Keratinocyte (primary cell): ENCODE results near the gene CLNK. TPM values are rescaled to one million over a fixed set of nuclear protein-coding genes. Genes with fewer than 3 reads are reported as not detected.

ENCODE experiments used
- DNase-seq: peaks from one replicate; pipeline ENCODE4 v3.0.0-alpha.2; 2011; ENCODE audit warnings: low read depth, missing footprints, low spot score
- FAIRE-seq: peaks from 2 replicates; lab custom pipeline; 2011; peaks lifted over from hg19 to GRCh38; lab: Jason Lieb, UNC
- H2AFZ ChIP-seq: 2 replicates; pipeline ENCODE4 v1.6.0; 2012; ENCODE audit warnings: low read length, control low read depth, inconsistent platforms; ENCODE audit not compliant: control insufficient read depth
- H3K27ac ChIP-seq: 2 replicates; pipeline ENCODE4 v1.5.1; 2011; ENCODE audit warnings: low read length; ENCODE audit not compliant: control insufficient read depth, insufficient read depth
- H3K27me3 ChIP-seq: 3 replicates; pipeline ENCODE4 v1.6.0; 2011; ENCODE audit warnings: low read length; ENCODE audit not compliant: control insufficient read depth, insufficient read depth; ENCODE audit errors: extremely low read depth
- H3K36me3 ChIP-seq, 2 experiments: 2 replicates in 1 of 2; 3 replicates in 1 of 2; pipeline ENCODE4 v1.5.1; 2011; ENCODE audit warnings: low read length in 2 of 2, mild to moderate bottlenecking in 1 of 2; ENCODE audit not compliant: control insufficient read depth in 2 of 2, insufficient read depth in 2 of 2; ENCODE audit errors: extremely low read depth in 1 of 2
- H3K4me1 ChIP-seq: 3 replicates; pipeline ENCODE4 v1.5.1; 2011; ENCODE audit warnings: low read length; ENCODE audit not compliant: control insufficient read depth, insufficient read depth; ENCODE audit errors: extremely low read depth
- H3K4me2 ChIP-seq: 3 replicates; pipeline ENCODE4 v1.6.0; 2011; ENCODE audit warnings: low read depth, low read length; ENCODE audit not compliant: control insufficient read depth, insufficient read depth; ENCODE audit errors: extremely low read depth
- H3K4me3 ChIP-seq, 3 experiments: fragments of 200-600 bp in 1 of 3; sonication (generic) in 1 of 3; 2 replicates in 2 of 3; 3 replicates in 1 of 3; pipeline ENCODE4 v1.5.1; 2011 to 2016; ENCODE audit warnings: low read length in 3 of 3, mild to moderate bottlenecking in 3 of 3, control low read depth in 2 of 3, inconsistent platforms in 1 of 3, low read depth in 1 of 3, mixed read lengths in 1 of 3, mixed run types in 1 of 3, moderate library complexity in 1 of 3; ENCODE audit not compliant: control insufficient read depth in 2 of 3, insufficient read depth in 2 of 3; ENCODE audit errors: extremely low read depth in 1 of 3
- H3K79me2 ChIP-seq: 2 replicates; pipeline ENCODE4 v1.6.0; 2012; ENCODE audit warnings: low read length; ENCODE audit not compliant: control insufficient read depth, insufficient read depth
- H3K9ac ChIP-seq: 3 replicates; pipeline ENCODE4 v1.6.0; 2011; ENCODE audit warnings: low read length; ENCODE audit not compliant: control insufficient read depth, insufficient read depth; ENCODE audit errors: extremely low read depth
- H3K9me1 ChIP-seq: 3 replicates; pipeline ENCODE4 v1.6.0; 2011; ENCODE audit warnings: low read length; ENCODE audit not compliant: control insufficient read depth, insufficient read depth; ENCODE audit errors: extremely low read depth
- H3K9me3 ChIP-seq: 2 replicates; pipeline ENCODE4 v1.5.1; 2012; ENCODE audit warnings: low read depth, low read length; ENCODE audit not compliant: control insufficient read depth
- H4K20me1 ChIP-seq: 3 replicates; pipeline ENCODE4 v1.6.0; 2011; ENCODE audit warnings: low read length; ENCODE audit not compliant: control insufficient read depth, insufficient read depth; ENCODE audit errors: extremely low read depth
- EZH2 ChIP-seq: IDR thresholded peaks from one replicate; pipeline ENCODE4 v1.6.1; 2012; ENCODE audit warnings: inconsistent platforms, mild to moderate bottlenecking, low read length, moderate library complexity
- dilution Hi-C: fragments of 300-500 bp; cut with MboI; formaldehyde crosslinking; loops from one replicate; pipeline ENCODE4 v1.7.0; 2020; ENCODE audit warnings: low sequenced_read_pairs; ENCODE audit not compliant: extremely low pct_ligation_motif_present
- polyA plus RNA-seq, 5 experiments: library from polyadenylated mRNA; depleted of rRNA in 3 of 5; stranded (reverse) in 3 of 5; stranded (forward) in 1 of 5; unstranded in 1 of 5; fragments of >200 nt; gene quantifications; 1 replicate in 1 of 5; 2 replicates in 3 of 5; 3 replicates in 1 of 5; pipeline versions ENCODE4 v1.2.1 to v1.2.3, GENCODE V29; 2011 to 2012; ENCODE audit warnings: missing spikeins in 2 of 5, low read depth in 1 of 5, low replicate concordance in 1 of 5
- TF ChIP-seq, protein P1 (sequence below), 3 experiments: IDR thresholded peaks in 1 of 3; conservative IDR thresholded peaks in 1 of 3; optimal IDR thresholded peaks in 1 of 3; 2 replicates in 2 of 3; 3 replicates in 1 of 3; pipeline versions ENCODE3 to v1.5.1; 2011; ENCODE audit warnings: low read length in 3 of 3, mild to moderate bottlenecking in 3 of 3, moderate library complexity in 2 of 3, control low read depth in 1 of 3, inconsistent platforms in 1 of 3; ENCODE audit not compliant: insufficient read depth in 2 of 3; ENCODE audit errors: extremely low read depth in 1 of 3

The CLNK gene
- polyA plus RNA-seq, 1 donor (not counting 4 experiments of a cell fraction or from before 2014, with no cell fraction given): not detected

DNA sequence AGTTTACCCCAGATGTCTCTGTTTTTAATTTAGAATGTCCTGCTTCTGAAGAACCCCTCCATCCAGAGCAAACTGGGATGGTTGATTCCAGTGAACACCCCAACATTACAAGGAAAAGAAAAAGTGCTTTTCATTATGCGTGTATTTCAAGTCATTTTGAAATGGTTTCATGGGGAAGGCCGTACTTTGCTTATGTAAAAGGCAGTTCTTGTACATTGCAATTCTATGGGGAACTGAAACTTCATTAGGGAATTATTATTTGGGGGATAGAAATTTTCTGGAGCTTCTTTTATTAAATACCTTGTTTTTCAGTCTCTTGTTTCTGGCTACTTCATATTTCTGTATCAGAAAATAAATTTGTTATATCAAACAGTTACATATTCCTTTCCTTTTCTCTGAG is 130.4 kb downstream of the CLNK start:
- Histone ChIP-seq H3K9ac (no peak overlapping the region), H3K27me3 (no peaks in the 10 kb centered on the region), H3K9me1 (no peaks in the 10 kb centered on the region), H3K27ac (no peak overlapping the region), H2AFZ (no peak overlapping the region), H3K79me2 (no peaks in the 10 kb centered on the region), H4K20me1 (no peaks in the 10 kb centered on the region), H3K4me2 (no peak overlapping the region), H3K4me3 (no peak overlapping the region), H3K9me3 (no peaks in the 10 kb centered on the region), H3K36me3 (no peaks in the 10 kb centered on the region), H3K4me1 (no peaks in the 10 kb centered on the region)
- DNase-seq: no peak
- dilution Hi-C loops: no loop called here
- FAIRE-seq: no peak
- TF ChIP-seq, protein P1, sequence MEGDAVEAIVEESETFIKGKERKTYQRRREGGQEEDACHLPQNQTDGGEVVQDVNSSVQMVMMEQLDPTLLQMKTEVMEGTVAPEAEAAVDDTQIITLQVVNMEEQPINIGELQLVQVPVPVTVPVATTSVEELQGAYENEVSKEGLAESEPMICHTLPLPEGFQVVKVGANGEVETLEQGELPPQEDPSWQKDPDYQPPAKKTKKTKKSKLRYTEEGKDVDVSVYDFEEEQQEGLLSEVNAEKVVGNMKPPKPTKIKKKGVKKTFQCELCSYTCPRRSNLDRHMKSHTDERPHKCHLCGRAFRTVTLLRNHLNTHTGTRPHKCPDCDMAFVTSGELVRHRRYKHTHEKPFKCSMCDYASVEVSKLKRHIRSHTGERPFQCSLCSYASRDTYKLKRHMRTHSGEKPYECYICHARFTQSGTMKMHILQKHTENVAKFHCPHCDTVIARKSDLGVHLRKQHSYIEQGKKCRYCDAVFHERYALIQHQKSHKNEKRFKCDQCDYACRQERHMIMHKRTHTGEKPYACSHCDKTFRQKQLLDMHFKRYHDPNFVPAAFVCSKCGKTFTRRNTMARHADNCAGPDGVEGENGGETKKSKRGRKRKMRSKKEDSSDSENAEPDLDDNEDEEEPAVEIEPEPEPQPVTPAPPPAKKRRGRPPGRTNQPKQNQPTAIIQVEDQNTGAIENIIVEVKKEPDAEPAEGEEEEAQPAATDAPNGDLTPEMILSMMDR (optimal IDR thresholded peaks at IDR 0.05 in 1 of 3, IDR thresholded peaks at IDR 0.05 in 1 of 3, conservative IDR thresholded peaks at IDR 0.05 in 1 of 3; ENCODE audit: extremely low read depth in 1 of 3, insufficient read depth in 2 of 3, low read length in 3 of 3): no peak
- no peak for TF ChIP-seq EZH2

DNA sequence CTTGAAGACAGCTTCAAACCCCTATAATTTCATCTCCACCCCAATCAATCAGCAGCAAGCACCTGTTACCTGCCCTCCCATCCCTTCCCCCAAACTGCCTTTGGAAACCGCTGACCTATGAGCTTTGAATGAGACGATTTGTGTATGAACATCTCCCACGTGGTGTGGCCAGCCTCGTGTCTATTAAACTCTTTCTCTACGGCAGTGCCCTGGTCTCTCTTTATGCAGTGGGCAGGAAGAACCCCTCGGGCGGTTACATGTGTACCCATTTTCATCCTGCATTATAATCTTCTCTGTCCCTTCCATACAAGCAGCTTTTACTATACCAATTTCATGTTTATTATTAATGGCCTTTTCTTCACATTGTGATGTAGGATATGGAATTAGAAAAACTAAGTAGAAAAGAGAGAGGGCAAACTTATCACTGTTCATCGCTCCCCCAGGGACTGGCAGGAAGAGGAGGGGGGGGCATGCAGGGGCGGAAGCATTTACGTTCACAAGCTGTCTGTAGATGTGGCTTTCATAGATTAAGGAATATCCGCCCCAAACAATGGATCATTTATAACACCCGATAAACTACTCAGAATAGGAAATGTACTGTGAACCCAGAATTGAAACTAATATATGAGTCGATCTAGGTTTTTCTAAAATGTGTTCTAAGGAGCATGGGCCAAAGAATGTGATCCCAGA is 131.8 kb downstream of the CLNK start:
- H3K9me1 ChIP-seq: no peaks in the 10 kb centered on the region
- no peak for TF ChIP-seq EZH2
- TF ChIP-seq, protein P1 (optimal IDR thresholded peaks at IDR 0.05 in 1 of 3, IDR thresholded peaks at IDR 0.05 in 1 of 3, conservative IDR thresholded peaks at IDR 0.05 in 1 of 3; ENCODE audit: extremely low read depth in 1 of 3, insufficient read depth in 2 of 3, low read length in 3 of 3): no peak
- no peaks in the 10 kb centered on the region for H3K9me3 ChIP-seq
- H3K9ac ChIP-seq: no peak overlapping the region
- H3K4me2 ChIP-seq: no peak overlapping the region
- no peak overlapping the region for H3K27ac ChIP-seq
- dilution Hi-C loops: no loop called here
- H4K20me1 ChIP-seq: no peaks in the 10 kb centered on the region
- H3K4me3 ChIP-seq: no peak overlapping the region
- no peaks in the 10 kb centered on the region for H3K36me3 ChIP-seq
- DNase-seq (no peak), FAIRE-seq (no peak)
- no peaks in the 10 kb centered on the region for H3K79me2 ChIP-seq
- no peaks in the 10 kb centered on the region for H3K4me1 ChIP-seq
- H3K27me3 ChIP-seq: no peaks in the 10 kb centered on the region
- H2AFZ ChIP-seq: no peak overlapping the region
